Esophagus squamous epithelium (tissue), 5 donors: Measurements from ENCODE around the gene GNLY. TPM values are rescaled to one million over a fixed set of nuclear protein-coding genes. Genes with fewer than 3 reads are reported as not detected.
A peak's percentile ranks its signal among the peaks of the same experiment; 100 is the strongest.

Experiments
- DNase-seq: peaks from one replicate; lab custom pipeline; 2025; lab: John Stamatoyannopoulos, UW
- H3K27ac ChIP-seq, 4 donors: fragments of 200-600 bp; sonication (generic); one replicate each; pipeline ENCODE4 v1.5.1; 2016 to 2019; ENCODE audit warnings: mild to moderate bottlenecking in 1 of 4
- H3K27me3 ChIP-seq, 4 donors: fragments of 200-600 bp; sonication (generic); 1 replicate in 3 of 4; 2 replicates in 1 of 4; pipeline versions ENCODE4 v1.5.1 to v1.6.0; 2017 to 2021; ENCODE audit warnings: antibody characterized with exemption in 1 of 4
- H3K36me3 ChIP-seq, 3 donors: fragments of 200-600 bp; sonication (generic); one replicate each; pipeline ENCODE4 v1.5.1; 2016 to 2019
- H3K4me1 ChIP-seq, 3 donors: fragments of 200-600 bp; sonication (generic); one replicate each; pipeline ENCODE4 v1.5.1; 2017 to 2019
- H3K4me3 ChIP-seq, 4 donors: fragments of 200-600 bp; sonication (generic); 1 replicate in 3 of 4; 2 replicates in 1 of 4; pipeline ENCODE4 v1.5.1; 2016 to 2019; ENCODE audit warnings: mild to moderate bottlenecking in 2 of 4, moderate library complexity in 1 of 4
- H3K9me3 ChIP-seq, 3 donors: fragments of 200-600 bp; sonication (generic); one replicate each; pipeline ENCODE4 v1.5.1; 2016 to 2019
- POLR2A ChIP-seq, 4 donors: fragments of 450-650 bp; IDR thresholded peaks; one replicate each; pipeline ENCODE4 v1.6.1; 2017; ENCODE audit warnings: antibody characterized with exemption in 4 of 4, mild to moderate bottlenecking in 4 of 4, moderate library complexity in 3 of 4
- WGBS, 2 donors: methylation state at CpG; one replicate each; pipeline ENCODE4 v1.1.5; 2018; 5-methylcytosine and 5-hydroxymethylcytosine counted together
- intact Hi-C: fragments of 100-400 bp; cut with DNase I; formaldehyde crosslinking; loops from one replicate; pipeline ENCODE4 v1.15.0; 2022
- total RNA-seq, 4 donors: library from RNA; depleted of rRNA; stranded (reverse); fragments of >200 nt; gene quantifications; one replicate each; pipeline ENCODE4 v1.1.0, GENCODE V29; 2016
- TF ChIP-seq, protein P1 (sequence below), 6 experiments: fragments of 450-650 bp in 4 of 6; fragments of 200-600 bp in 2 of 6; sonication (generic) in 2 of 6; IDR thresholded peaks; one replicate each; pipeline ENCODE4 v1.5.1; 2016 to 2019; ENCODE audit warnings: antibody characterized with exemption in 6 of 6, mild to moderate bottlenecking in 4 of 6, moderate library complexity in 4 of 6
- donor health status: DM: yes; HTN: yes; CAD: no.

GNLY gene
- total RNA-seq, 4 donors from 2014 or later = 0.76 to 6.1 (median 2.1) TPM

DNA sequence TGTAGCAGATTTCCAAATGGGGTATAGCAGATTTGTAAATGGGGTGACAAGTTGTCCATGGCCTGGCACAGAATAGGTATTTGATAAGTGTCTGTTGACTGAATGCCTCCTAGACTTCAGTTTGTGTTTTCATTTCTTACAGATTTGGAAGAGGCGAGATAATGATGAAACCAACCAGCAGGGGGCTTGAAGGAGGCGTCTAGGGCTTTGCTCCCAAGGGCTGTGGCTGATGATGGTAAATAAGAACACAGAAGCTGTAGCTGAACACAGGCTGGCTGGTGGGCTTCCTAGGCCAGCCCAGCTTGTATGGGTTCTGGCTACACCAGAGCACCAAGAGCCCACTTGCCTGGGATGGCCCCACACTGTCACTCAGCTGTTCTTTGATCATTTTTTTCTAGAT is 45.5 kb upstream of the GNLY start:
- intact Hi-C loops = no loop called here
- WGBS, 2 donors = 36 to 38% methylated on average over 2 of the region's 2 CpGs

GRCh38 chr2:85649201-85650190 is 44.7 kb upstream of the GNLY start:
- no peak for TF ChIP-seq POLR2A (IDR thresholded peaks at IDR 0.05)
- TF ChIP-seq, protein P1, sequence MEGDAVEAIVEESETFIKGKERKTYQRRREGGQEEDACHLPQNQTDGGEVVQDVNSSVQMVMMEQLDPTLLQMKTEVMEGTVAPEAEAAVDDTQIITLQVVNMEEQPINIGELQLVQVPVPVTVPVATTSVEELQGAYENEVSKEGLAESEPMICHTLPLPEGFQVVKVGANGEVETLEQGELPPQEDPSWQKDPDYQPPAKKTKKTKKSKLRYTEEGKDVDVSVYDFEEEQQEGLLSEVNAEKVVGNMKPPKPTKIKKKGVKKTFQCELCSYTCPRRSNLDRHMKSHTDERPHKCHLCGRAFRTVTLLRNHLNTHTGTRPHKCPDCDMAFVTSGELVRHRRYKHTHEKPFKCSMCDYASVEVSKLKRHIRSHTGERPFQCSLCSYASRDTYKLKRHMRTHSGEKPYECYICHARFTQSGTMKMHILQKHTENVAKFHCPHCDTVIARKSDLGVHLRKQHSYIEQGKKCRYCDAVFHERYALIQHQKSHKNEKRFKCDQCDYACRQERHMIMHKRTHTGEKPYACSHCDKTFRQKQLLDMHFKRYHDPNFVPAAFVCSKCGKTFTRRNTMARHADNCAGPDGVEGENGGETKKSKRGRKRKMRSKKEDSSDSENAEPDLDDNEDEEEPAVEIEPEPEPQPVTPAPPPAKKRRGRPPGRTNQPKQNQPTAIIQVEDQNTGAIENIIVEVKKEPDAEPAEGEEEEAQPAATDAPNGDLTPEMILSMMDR (IDR thresholded peaks at IDR 0.05) = no peak
- peak overlapping the region in 2 of 4 donors; percentile 4 to 52 for H3K27ac ChIP-seq
- intact Hi-C loops = no loop called here
- H3K4me3 ChIP-seq = no peak overlapping the region
- DNase-seq = no peak
- H3K9me3 ChIP-seq = no peaks in the 10 kb centered on the region
- H3K36me3 ChIP-seq = peaks cover 24 to 100% (median 31%) of the 10 kb centered on the region in 3 donors
- WGBS, 2 donors = 71 to 83% methylated on average over 9 of the region's 9 CpGs
- H3K27me3 ChIP-seq = no peaks in the 10 kb centered on the region
- H3K4me1 ChIP-seq = peaks cover 0 to 11% (median 5%) of the 10 kb centered on the region in 3 donors

More for the DNA sequence above, 45.5 kb upstream of the GNLY start:
- Histone ChIP-seq H3K4me3 (no peak overlapping the region), H3K27me3 (no peaks in the 10 kb centered on the region), H3K36me3 (peaks cover 24 to 100% (median 35%) of the 10 kb centered on the region in 3 donors), H3K4me1 (peaks cover 0 to 11% (median 5%) of the 10 kb centered on the region in 3 donors), H3K9me3 (no peaks in the 10 kb centered on the region), H3K27ac (peak overlapping the region in 1 of 4 donors; percentile 31)
- TF ChIP-seq, protein P1 (IDR thresholded peaks at IDR 0.05) = peak in 3 of 6 experiments; percentile 18 to 42 (median 26)
- TF ChIP-seq POLR2A (IDR thresholded peaks at IDR 0.05) = no peak
- no peak for DNase-seq

DNA sequence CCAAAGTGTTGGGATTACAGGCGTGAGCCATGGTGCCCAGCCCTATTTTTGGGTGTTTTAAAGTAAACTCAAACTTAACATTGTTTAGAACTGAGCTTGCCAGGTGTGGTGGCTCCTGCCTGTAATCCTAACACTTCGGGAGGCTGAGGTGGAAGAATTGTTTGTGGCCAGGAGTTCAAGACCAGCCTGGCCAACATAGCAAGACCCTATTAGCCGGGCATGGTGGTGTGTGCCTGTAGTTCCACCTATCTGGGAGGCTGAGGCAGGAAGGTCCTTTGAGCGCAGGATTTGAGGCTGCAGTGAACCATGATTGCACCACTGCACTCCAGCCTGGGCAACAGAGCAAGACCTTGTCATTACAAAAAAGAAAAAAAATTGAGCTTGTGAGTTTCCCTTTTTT is 43.7 kb upstream of the GNLY start:
- no peak for DNase-seq
- Histone ChIP-seq H3K36me3 (peaks cover 18 to 98% (median 21%) of the 10 kb centered on the region in 3 donors), H3K9me3 (no peaks in the 10 kb centered on the region), H3K27ac (no peak overlapping the region), H3K4me3 (no peak overlapping the region), H3K27me3 (no peaks in the 10 kb centered on the region), H3K4me1 (peaks cover 0 to 11% (median 5%) of the 10 kb centered on the region in 3 donors)
- TF ChIP-seq, protein P1 (IDR thresholded peaks at IDR 0.05) = no peak
- TF ChIP-seq POLR2A (IDR thresholded peaks at IDR 0.05) = no peak
- WGBS, 2 donors = 96 to 100% methylated on average over 2 to 4 of the region's 4 CpGs
- intact Hi-C loops = no loop called here

- H3K27me3 ChIP-seq = no peaks in the 10 kb centered on the region
- intact Hi-C loops = no loop called here
- H3K27ac ChIP-seq = no peak overlapping the region
- peaks cover 0 to 11% (median 5%) of the 10 kb centered on the region in 3 donors for H3K4me1 ChIP-seq
- WGBS, 2 donors = 83 to 89% methylated on average over 3 of the region's 3 CpGs
- no peak for TF ChIP-seq POLR2A (IDR thresholded peaks at IDR 0.05)
- TF ChIP-seq, protein P1 (IDR thresholded peaks at IDR 0.05) = no peak
- no peaks in the 10 kb centered on the region for H3K9me3 ChIP-seq
- no peak overlapping the region for H3K4me3 ChIP-seq
- peaks cover 11 to 98% (median 16%) of the 10 kb centered on the region in 3 donors for H3K36me3 ChIP-seq
- DNase-seq = no peak
Observed at GRCh38 chr2:85651097-85651496, 43.1 kb upstream of the GNLY start.

- 80 to 95% methylated on average over 2 of the region's 2 CpGs for WGBS, 2 donors
- no peak for DNase-seq
- Histone ChIP-seq H3K36me3 (peaks cover 7 to 98% (median 14%) of the 10 kb centered on the region in 3 donors), H3K27me3 (no peaks in the 10 kb centered on the region), H3K4me1 (peaks cover 0 to 11% (median 5%) of the 10 kb centered on the region in 3 donors), H3K9me3 (no peaks in the 10 kb centered on the region), H3K27ac (no peak overlapping the region), H3K4me3 (no peak overlapping the region)
- intact Hi-C loops = no loop called here
- TF ChIP-seq, protein P1 (IDR thresholded peaks at IDR 0.05) = no peak
- no peak for TF ChIP-seq POLR2A (IDR thresholded peaks at IDR 0.05)
Observed at GRCh38 chr2:85652056-85652455, 42.1 kb upstream of the GNLY start.
